ENCODE results near the gene CSNK1D. TPM values are rescaled to one million over a fixed set of nuclear protein-coding genes. Genes with fewer than 3 reads are reported as not detected.

Gene CSNK1D
- total and polyA plus RNA-seq, 10 of the 15 experiments (the other 5 are each of a cell fraction or from before 2014, with no cell fraction given): 5.7 to 105 (median 58.1) TPM

DNA sequence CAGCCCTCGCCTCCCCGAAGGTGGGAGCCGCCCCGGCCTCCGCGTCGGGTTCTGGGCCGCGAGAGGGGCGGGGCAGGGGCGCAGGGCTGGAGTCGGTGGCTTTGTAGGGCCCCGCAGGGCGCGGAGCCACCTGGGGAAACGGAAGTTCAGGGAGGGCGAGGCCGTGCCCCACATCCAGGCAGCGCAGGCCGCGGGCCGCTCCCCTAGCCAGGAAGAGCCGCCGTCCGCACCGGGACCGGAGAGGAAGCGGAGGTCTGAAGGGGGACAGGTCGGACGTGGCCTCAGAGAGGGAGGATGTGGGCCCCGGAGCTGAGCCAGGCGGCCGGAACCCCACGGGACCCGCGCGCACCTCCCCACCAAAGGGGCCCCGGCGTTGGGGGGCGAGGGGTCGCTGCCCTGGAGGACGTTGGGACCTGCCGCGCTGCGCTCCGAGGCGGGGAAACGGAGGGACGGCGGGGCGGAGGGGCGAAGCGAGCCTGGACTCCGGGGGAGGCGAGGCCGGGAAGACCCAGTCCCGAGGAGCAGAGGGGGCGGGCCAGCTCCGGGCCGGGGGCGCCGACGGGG is 45.1 kb downstream of the CSNK1D start (continued):
- TF ChIP-seq BRCA1 (IDR thresholded peaks at IDR 0.05; ENCODE audit: low read depth, low read length): no peak
- peak; percentile 64; the same call in 1 of the 2 replicates for TF ChIP-seq TCF3 (IDR thresholded peaks at IDR 0.05; ENCODE audit: borderline replicate concordance, insufficient read depth, low read depth, low read length)
- TF ChIP-seq CHD1 (IDR thresholded peaks at IDR 0.05; ENCODE audit: low read depth, low read length): peak; percentile 54; the same call in 1 of the 2 replicates
- TF ChIP-seq, protein P1, sequence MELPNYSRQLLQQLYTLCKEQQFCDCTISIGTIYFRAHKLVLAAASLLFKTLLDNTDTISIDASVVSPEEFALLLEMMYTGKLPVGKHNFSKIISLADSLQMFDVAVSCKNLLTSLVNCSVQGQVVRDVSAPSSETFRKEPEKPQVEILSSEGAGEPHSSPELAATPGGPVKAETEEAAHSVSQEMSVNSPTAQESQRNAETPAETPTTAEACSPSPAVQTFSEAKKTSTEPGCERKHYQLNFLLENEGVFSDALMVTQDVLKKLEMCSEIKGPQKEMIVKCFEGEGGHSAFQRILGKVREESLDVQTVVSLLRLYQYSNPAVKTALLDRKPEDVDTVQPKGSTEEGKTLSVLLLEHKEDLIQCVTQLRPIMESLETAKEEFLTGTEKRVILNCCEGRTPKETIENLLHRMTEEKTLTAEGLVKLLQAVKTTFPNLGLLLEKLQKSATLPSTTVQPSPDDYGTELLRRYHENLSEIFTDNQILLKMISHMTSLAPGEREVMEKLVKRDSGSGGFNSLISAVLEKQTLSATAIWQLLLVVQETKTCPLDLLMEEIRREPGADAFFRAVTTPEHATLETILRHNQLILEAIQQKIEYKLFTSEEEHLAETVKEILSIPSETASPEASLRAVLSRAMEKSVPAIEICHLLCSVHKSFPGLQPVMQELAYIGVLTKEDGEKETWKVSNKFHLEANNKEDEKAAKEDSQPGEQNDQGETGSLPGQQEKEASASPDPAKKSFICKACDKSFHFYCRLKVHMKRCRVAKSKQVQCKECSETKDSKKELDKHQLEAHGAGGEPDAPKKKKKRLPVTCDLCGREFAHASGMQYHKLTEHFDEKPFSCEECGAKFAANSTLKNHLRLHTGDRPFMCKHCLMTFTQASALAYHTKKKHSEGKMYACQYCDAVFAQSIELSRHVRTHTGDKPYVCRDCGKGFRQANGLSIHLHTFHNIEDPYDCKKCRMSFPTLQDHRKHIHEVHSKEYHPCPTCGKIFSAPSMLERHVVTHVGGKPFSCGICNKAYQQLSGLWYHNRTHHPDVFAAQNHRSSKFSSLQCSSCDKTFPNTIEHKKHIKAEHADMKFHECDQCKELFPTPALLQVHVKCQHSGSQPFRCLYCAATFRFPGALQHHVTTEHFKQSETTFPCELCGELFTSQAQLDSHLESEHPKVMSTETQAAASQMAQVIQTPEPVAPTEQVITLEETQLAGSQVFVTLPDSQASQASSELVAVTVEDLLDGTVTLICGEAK (IDR thresholded peaks at IDR 0.05; ENCODE audit: borderline replicate concordance): peak; percentile 27; the same call in 1 of the 2 replicates
- no peak; the same call in 1 of the 2 replicates for TF ChIP-seq RUNX3 (IDR thresholded peaks at IDR 0.05; ENCODE audit: low read length)
- TF ChIP-seq POU2F2 (IDR thresholded peaks at IDR 0.05; ENCODE audit: borderline replicate concordance, low read depth, low read length): no peak
- no peak for TF ChIP-seq SMC3 (IDR thresholded peaks at IDR 0.05; ENCODE audit: borderline replicate concordance, low read length)
- TF ChIP-seq FOXK2 (IDR thresholded peaks at IDR 0.05): no peak
- TF ChIP-seq DPF2 (IDR thresholded peaks at IDR 0.05): no peak
- TF ChIP-seq, protein P2, sequence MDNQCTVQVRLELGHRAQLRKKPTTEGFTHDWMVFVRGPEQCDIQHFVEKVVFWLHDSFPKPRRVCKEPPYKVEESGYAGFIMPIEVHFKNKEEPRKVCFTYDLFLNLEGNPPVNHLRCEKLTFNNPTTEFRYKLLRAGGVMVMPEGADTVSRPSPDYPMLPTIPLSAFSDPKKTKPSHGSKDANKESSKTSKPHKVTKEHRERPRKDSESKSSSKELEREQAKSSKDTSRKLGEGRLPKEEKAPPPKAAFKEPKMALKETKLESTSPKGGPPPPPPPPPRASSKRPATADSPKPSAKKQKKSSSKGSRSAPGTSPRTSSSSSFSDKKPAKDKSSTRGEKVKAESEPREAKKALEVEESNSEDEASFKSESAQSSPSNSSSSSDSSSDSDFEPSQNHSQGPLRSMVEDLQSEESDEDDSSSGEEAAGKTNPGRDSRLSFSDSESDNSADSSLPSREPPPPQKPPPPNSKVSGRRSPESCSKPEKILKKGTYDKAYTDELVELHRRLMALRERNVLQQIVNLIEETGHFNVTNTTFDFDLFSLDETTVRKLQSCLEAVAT (IDR thresholded peaks at IDR 0.05): no peak
- TF ChIP-seq RBBP5 (conservative IDR thresholded peaks at IDR 0.05): no peak
- TF ChIP-seq, protein P3, sequence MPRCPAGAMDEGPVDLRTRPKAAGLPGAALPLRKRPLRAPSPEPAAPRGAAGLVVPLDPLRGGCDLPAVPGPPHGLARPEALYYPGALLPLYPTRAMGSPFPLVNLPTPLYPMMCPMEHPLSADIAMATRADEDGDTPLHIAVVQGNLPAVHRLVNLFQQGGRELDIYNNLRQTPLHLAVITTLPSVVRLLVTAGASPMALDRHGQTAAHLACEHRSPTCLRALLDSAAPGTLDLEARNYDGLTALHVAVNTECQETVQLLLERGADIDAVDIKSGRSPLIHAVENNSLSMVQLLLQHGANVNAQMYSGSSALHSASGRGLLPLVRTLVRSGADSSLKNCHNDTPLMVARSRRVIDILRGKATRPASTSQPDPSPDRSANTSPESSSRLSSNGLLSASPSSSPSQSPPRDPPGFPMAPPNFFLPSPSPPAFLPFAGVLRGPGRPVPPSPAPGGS (IDR thresholded peaks at IDR 0.05; ENCODE audit: borderline replicate concordance, insufficient read depth, low read depth, low read length, poor library complexity, severe bottlenecking): no peak
- TF ChIP-seq SREBF2 (IDR thresholded peaks at IDR 0.05; ENCODE audit: low read length): no peak
- no peak for TF ChIP-seq JUNB (IDR thresholded peaks at IDR 0.05)
- no peak for TF ChIP-seq FOS (IDR thresholded peaks at IDR 0.05; ENCODE audit: borderline replicate concordance, extremely low read depth, insufficient read length)
- TF ChIP-seq GABPA (IDR thresholded peaks at IDR 0.05; ENCODE audit: low read depth): no peak
- TF ChIP-seq STAT1 (conservative IDR thresholded peaks at IDR 0.05): no peak
- TF ChIP-seq, protein P4, sequence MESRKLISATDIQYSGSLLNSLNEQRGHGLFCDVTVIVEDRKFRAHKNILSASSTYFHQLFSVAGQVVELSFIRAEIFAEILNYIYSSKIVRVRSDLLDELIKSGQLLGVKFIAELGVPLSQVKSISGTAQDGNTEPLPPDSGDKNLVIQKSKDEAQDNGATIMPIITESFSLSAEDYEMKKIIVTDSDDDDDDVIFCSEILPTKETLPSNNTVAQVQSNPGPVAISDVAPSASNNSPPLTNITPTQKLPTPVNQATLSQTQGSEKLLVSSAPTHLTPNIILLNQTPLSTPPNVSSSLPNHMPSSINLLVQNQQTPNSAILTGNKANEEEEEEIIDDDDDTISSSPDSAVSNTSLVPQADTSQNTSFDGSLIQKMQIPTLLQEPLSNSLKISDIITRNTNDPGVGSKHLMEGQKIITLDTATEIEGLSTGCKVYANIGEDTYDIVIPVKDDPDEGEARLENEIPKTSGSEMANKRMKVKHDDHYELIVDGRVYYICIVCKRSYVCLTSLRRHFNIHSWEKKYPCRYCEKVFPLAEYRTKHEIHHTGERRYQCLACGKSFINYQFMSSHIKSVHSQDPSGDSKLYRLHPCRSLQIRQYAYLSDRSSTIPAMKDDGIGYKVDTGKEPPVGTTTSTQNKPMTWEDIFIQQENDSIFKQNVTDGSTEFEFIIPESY (IDR thresholded peaks at IDR 0.05): no peak
- no peak for TF ChIP-seq RFX5 (IDR thresholded peaks at IDR 0.05; ENCODE audit: low read depth, low read length)
- no peak for TF ChIP-seq PML (IDR thresholded peaks at IDR 0.05; ENCODE audit: low read length)
- no peak for TF ChIP-seq ZNF207 (IDR thresholded peaks at IDR 0.05; ENCODE audit: borderline replicate concordance)
- TF ChIP-seq, protein P5, sequence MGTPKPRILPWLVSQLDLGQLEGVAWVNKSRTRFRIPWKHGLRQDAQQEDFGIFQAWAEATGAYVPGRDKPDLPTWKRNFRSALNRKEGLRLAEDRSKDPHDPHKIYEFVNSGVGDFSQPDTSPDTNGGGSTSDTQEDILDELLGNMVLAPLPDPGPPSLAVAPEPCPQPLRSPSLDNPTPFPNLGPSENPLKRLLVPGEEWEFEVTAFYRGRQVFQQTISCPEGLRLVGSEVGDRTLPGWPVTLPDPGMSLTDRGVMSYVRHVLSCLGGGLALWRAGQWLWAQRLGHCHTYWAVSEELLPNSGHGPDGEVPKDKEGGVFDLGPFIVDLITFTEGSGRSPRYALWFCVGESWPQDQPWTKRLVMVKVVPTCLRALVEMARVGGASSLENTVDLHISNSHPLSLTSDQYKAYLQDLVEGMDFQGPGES (IDR thresholded peaks at IDR 0.05): no peak

Data from GM12878 (cell line).